ENCODE measurements around the gene BAD. TPM values are rescaled to one million over a fixed set of nuclear protein-coding genes. Genes with fewer than 3 reads are reported as not detected.
"Not testable (repeated sequence)": the region's sequence is repeated elsewhere in the genome, so short reads cannot be mapped to it uniquely, and the experiment has no call there.

Gene BAD
- total RNA-seq, 1 experiment from 2014 or later, result 48.4 TPM

GRCh38 chr11:64317325-64317960, 33.0 kb upstream of the BAD start, which contains the start of gene TRMT112:
Gene TRMT112, minus strand, starts transcription at chr11:64317559. Its CDS starts 33 bp downstream, at chr11:64317526.
- intact Hi-C loops (cut with micrococcal nuclease; ENCODE audit: unreplicated experiment), result no loop called here
- Histone ChIP-seq H3K36me3 (ENCODE audit: insufficient read depth, low read length, poor library complexity, severe bottlenecking) (peaks cover 26% of the 10 kb centered on the region), H3K9me3 (ENCODE audit: low read depth, low read length, poor library complexity, severe bottlenecking) (no peaks in the 10 kb centered on the region), H3K4me1 (ENCODE audit: insufficient read depth, low read length, poor library complexity, severe bottlenecking) (peaks cover 15% of the 10 kb centered on the region), H3K27me3 (replicated peaks; ENCODE audit: insufficient read depth, low read depth, low read length, poor library complexity) (no peaks in the 10 kb centered on the region), H3K4me3 (ENCODE audit: low read depth, low read length, poor library complexity, severe bottlenecking) (peak within 1 kb of the TSS; percentile 85), H3K27ac (ENCODE audit: low read depth, low read length, poor library complexity, severe bottlenecking) (peak within 1 kb of the TSS; percentile 94)
- DNase-seq (ENCODE audit: low spot score), result peak; percentile 99
- POLR2A ChIA-PET (ENCODE audit: low non-redundant PET), result interaction anchor here (0.6 to 0.9 kb wide), 4 partner anchors 10 to 805 kb away, joined by 3 read pairs; partner anchors contain the start of genes FAU, MRPL49 and STIP1
- TF ChIP-seq CTCF (conservative IDR thresholded peaks at IDR 0.05; ENCODE audit: low read depth, low read length) (no peak), EZH2 (IDR thresholded peaks at IDR 0.05; ENCODE audit: borderline replicate concordance, low read depth, low read length, poor library complexity, severe bottlenecking) (no peak)
- no TSS peak for BruUV-seq (replicated peaks)
- CTCF ChIA-PET, result interaction anchor here (0.6 to 2.5 kb wide), 12 partner anchors 13 to 695 kb away, joined by 3 to 29 read pairs (median 5); partner anchors contain the start of gene PLCB3

GRCh38 chr11:64316672-64317324, 32.3 kb upstream of the BAD start:
- no peaks in the 10 kb centered on the region for H3K9me3 ChIP-seq (ENCODE audit: low read depth, low read length, poor library complexity, severe bottlenecking)
- H3K4me1 ChIP-seq (ENCODE audit: insufficient read depth, low read length, poor library complexity, severe bottlenecking), result peaks cover 15% of the 10 kb centered on the region
- TSS peak; percentile 100 for BruUV-seq (replicated peaks)
- no peak for TF ChIP-seq CTCF (conservative IDR thresholded peaks at IDR 0.05; ENCODE audit: low read depth, low read length)
- TF ChIP-seq EZH2 (IDR thresholded peaks at IDR 0.05; ENCODE audit: borderline replicate concordance, low read depth, low read length, poor library complexity, severe bottlenecking), result no peak
- H3K36me3 ChIP-seq (ENCODE audit: insufficient read depth, low read length, poor library complexity, severe bottlenecking), result peaks cover 26% of the 10 kb centered on the region
- no peak for DNase-seq (ENCODE audit: low spot score)
- no peaks in the 10 kb centered on the region for H3K27me3 ChIP-seq (replicated peaks; ENCODE audit: insufficient read depth, low read depth, low read length, poor library complexity)
- ChIA-PET POLR2A (ENCODE audit: low non-redundant PET) (interaction anchor here (0.9 kb wide), 1 partner anchor 805 kb away, joined by 3 read pairs; the partner anchor contains the start of genes FAU and MRPL49), CTCF (interaction anchor here (0.8 to 2.5 kb wide), 7 partner anchors 15 to 372 kb away, joined by 3 to 29 read pairs (median 3); no protein-coding TSS in a partner anchor)
- peak overlapping the region; percentile 85 for H3K4me3 ChIP-seq (ENCODE audit: low read depth, low read length, poor library complexity, severe bottlenecking)
- H3K27ac ChIP-seq (ENCODE audit: low read depth, low read length, poor library complexity, severe bottlenecking), result peak overlapping the region; percentile 94
- intact Hi-C loops (cut with micrococcal nuclease; ENCODE audit: unreplicated experiment), result no loop called here

GRCh38 chr11:64315667-64316526, 31.4 kb upstream of the BAD start:
- H3K27ac ChIP-seq (ENCODE audit: low read depth, low read length, poor library complexity, severe bottlenecking); H3K27me3 ChIP-seq (replicated peaks; ENCODE audit: insufficient read depth, low read depth, low read length, poor library complexity); CTCF ChIA-PET; BruUV-seq (replicated peaks); DNase-seq (ENCODE audit: low spot score); intact Hi-C loops (cut with micrococcal nuclease; ENCODE audit: unreplicated experiment); POLR2A ChIA-PET (ENCODE audit: low non-redundant PET); H3K9me3 ChIP-seq (ENCODE audit: low read depth, low read length, poor library complexity, severe bottlenecking): not testable (repeated sequence)
- Histone ChIP-seq H3K4me1 (ENCODE audit: insufficient read depth, low read length, poor library complexity, severe bottlenecking) (peaks cover 15% of the 10 kb centered on the region), H3K4me3 (ENCODE audit: low read depth, low read length, poor library complexity, severe bottlenecking) (peak overlapping the region; percentile 85), H3K36me3 (ENCODE audit: insufficient read depth, low read length, poor library complexity, severe bottlenecking) (peaks cover 22% of the 10 kb centered on the region)
